Activated naive CD8-positive, alpha-beta T cell treated with anti-CD3 and anti-CD28 coated beads, Interleukin-2, amount 50 U/mL, for 16 hours (primary cell): ENCODE data around the gene OR11G2.
"Not testable (repeated sequence)": the region's sequence is repeated elsewhere in the genome, so short reads cannot be mapped to it uniquely, and the experiment has no call there.

Source experiments
- DNase-seq: peaks from one replicate; pipeline ENCODE4 v3.0.0-alpha.2; 2020; ENCODE audit warnings: low read depth, low spot score

OR11G2 gene

GRCh38 chr14:20223410-20223809 is 32.7 kb downstream of the OR11G2 start, which contains the start of gene OR11H6:
Gene OR11H6 (plus strand): TSS chr14:20223710. CDS start chr14:20223710, 0 bp downstream.
- DNase-seq = no peak

GRCh38 chr14:20228681-20229080 is 38.0 kb downstream of the OR11G2 start, which contains the start of gene OR11H7:
Gene OR11H7 (plus strand): TSS chr14:20228981.
- no peak for DNase-seq

DNA sequence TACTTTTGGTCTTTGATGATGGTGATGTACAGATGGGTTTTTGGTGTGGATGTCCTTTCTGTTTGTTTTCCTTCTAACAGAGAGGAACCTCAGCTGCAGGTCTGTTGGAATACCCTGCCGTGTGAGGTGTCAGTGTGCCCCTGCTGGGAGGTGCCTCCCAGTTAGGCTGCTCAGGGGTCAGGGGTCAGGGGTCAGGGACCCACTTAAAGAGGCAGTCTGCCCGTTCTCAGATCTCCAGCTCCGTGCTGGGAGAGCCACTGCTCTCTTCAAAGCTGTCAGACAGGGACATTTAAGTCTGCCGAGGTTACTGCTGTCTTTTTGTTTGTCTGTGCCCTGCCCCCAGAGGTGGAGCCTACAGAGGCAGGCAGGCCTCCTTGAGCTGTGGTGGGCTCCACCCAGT is 44.7 kb downstream of the OR11G2 start:
- DNase-seq = not testable (repeated sequence)

DNA sequence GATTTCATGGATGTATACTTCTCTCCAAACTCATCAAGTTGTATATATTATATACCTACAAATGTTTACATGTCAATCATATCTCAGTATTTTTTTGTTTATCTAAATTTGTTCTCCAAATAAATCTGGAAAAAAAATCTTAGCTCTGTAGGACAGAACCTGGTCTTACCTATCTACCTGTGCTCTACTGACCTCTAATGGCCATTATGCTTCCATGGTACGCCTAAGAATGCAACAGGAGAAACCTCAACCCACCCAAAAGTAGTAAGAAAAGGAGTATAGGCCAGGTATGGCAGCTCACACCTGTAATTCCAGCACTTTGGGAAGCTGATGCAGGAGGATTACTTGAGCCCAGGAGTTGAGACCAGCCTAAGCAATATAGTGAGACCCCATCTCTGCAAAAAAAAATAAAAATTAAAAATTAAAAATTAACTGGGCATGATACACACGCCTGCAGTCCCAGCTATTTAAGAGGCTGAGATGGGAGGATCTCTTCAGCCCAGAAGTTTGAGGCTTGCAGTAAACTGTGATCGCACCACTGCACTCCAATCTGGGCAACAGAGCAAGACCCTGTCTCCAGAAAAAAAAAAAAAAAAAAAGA is 57.0 kb downstream of the OR11G2 start:
- no peak for DNase-seq
